GM12878 (cell line): ENCODE measurements around the gene KLRD1. TPM values are rescaled to one million over a fixed set of nuclear protein-coding genes. Genes with fewer than 3 reads are reported as not detected.
"Not testable (repeated sequence)": the region's sequence is repeated elsewhere in the genome, so short reads cannot be mapped to it uniquely, and the experiment has no call there.

ENCODE experiments used
- ATAC-seq: fragments of 200-7000 bp; cut with Tn5 transposase; 3 replicates; pipeline ENCODE4 v1.9.1; 2020; ENCODE audit warnings: mild to moderate bottlenecking, moderate library complexity
- BruUV-seq: library from RNA; stranded (reverse); fragments of 400-500 nt; replicated peaks from 2 replicates; lab custom pipeline; 2021; lab: Mats Ljungman, UMichigan
- CTCF ChIA-PET: fragments of 300-600 bp; sonication (Branson Sonifier 250); formaldehyde crosslinking; extraction: SDS; loops from one replicate; lab custom pipeline; 2021; ENCODE audit warnings: inconsistent platforms; lab: Yijun Ruan, JAX
- POLR2A ChIA-PET: fragments of 350-600 bp; formaldehyde crosslinking; extraction: SDS; loops from one replicate; lab custom pipeline; 2021; ENCODE audit warnings: inconsistent platforms; lab: Charles Lee
- RAD21 ChIA-PET: fragments of 300-600 bp; sonication (Branson Sonifier 250); formaldehyde crosslinking; loops from one replicate; lab custom pipeline; 2023; ENCODE audit warnings: antibody characterized with exemption; ENCODE audit not compliant: unreplicated experiment; lab: Charles Lee
- SMC1A ChIA-PET: fragments of 300-600 bp; sonication (Branson Sonifier 250); formaldehyde crosslinking; loops from one replicate; lab custom pipeline; 2023; ENCODE audit not compliant: unreplicated experiment, uncharacterized antibody; lab: Charles Lee
- DNase-seq: peaks from one replicate; pipeline ENCODE4 v3.0.0-alpha.2; 2011; ENCODE audit warnings: low read depth, low spot score
- FAIRE-seq: peaks from 3 replicates; lab custom pipeline; 2011; peaks lifted over from hg19 to GRCh38; lab: Jason Lieb, UNC
- H2AFZ ChIP-seq: 2 replicates; pipeline ENCODE4 v1.6.0; 2011; ENCODE audit warnings: low read depth, low read length, control low read depth; ENCODE audit not compliant: control insufficient read depth
- H3K27ac ChIP-seq: 2 replicates; pipeline ENCODE4 v1.5.1; 2011; ENCODE audit warnings: control low read depth; ENCODE audit not compliant: control insufficient read depth, insufficient read depth
- H3K27me3 ChIP-seq, 2 experiments: replicated peaks in 1 of 2; 2 replicates each; pipeline versions ENCODE4 v1.6.0 to v1.6.1; 2011; ENCODE audit warnings: low read length in 1 of 2; ENCODE audit not compliant: control insufficient read depth in 2 of 2, insufficient read depth in 2 of 2
- H3K36me3 ChIP-seq, 2 experiments: 2 replicates each; pipeline ENCODE4 v1.5.1; 2011; ENCODE audit warnings: low read length in 1 of 2; ENCODE audit not compliant: control insufficient read depth in 2 of 2, insufficient read depth in 2 of 2
- H3K4me1 ChIP-seq: 2 replicates; pipeline ENCODE4 v1.6.1; 2011; ENCODE audit warnings: mild to moderate bottlenecking, low read length, moderate library complexity, mixed read lengths; ENCODE audit not compliant: control insufficient read depth, insufficient read depth
- H3K4me2 ChIP-seq: 2 replicates; pipeline ENCODE4 v1.6.0; 2011; ENCODE audit warnings: control low read depth; ENCODE audit not compliant: control insufficient read depth, insufficient read depth
- H3K4me3 ChIP-seq: fragments of 200-600 bp; sonication (generic); 2 replicates; pipeline ENCODE4 v1.5.1; 2016
- H3K79me2 ChIP-seq: 2 replicates; pipeline ENCODE4 v1.6.0; 2011; ENCODE audit warnings: low read length; ENCODE audit not compliant: control insufficient read depth, insufficient read depth
- H3K9ac ChIP-seq: 2 replicates; pipeline ENCODE4 v1.8.0; 2011; ENCODE audit warnings: low read length, control low read depth, mixed read lengths; ENCODE audit not compliant: control insufficient read depth, insufficient read depth
- H3K9me3 ChIP-seq: replicated peaks from 3 replicates; pipeline ENCODE4 v1.5.1; 2011; ENCODE audit warnings: mild to moderate bottlenecking, low read length; ENCODE audit not compliant: control insufficient read depth, insufficient read depth
- H4K20me1 ChIP-seq: 2 replicates; pipeline ENCODE4 v1.6.0; 2011; ENCODE audit not compliant: control insufficient read depth, insufficient read depth
- BMI1 ChIP-seq: fragments of 450-650 bp; IDR thresholded peaks from 2 replicates; pipeline ENCODE4 v1.6.1; 2016; ENCODE audit warnings: mild to moderate bottlenecking, moderate library complexity, borderline replicate concordance
- CREB1 ChIP-seq: IDR thresholded peaks from 2 replicates; pipeline ENCODE4 v1.6.1; 2012; ENCODE audit warnings: low read depth, mild to moderate bottlenecking, inconsistent platforms
- MEF2B ChIP-seq: fragments of 450-650 bp; IDR thresholded peaks from 2 replicates; pipeline ENCODE4 v1.6.1; 2018; ENCODE audit warnings: mild to moderate bottlenecking, moderate library complexity; ENCODE audit not compliant: partially characterized antibody, poor library complexity, severe bottlenecking
- SREBF1 ChIP-seq: IDR thresholded peaks from 2 replicates; pipeline ENCODE4 v1.6.1; 2012; ENCODE audit warnings: mild to moderate bottlenecking, low read length
- WRNIP1 ChIP-seq: IDR thresholded peaks from 2 replicates; pipeline ENCODE4 v1.6.1; 2011; ENCODE audit warnings: low read depth, low read length, improper control_type of control experiment, borderline replicate concordance
- ZBTB4 ChIP-seq: fragments of 450-650 bp; formaldehyde crosslinking; IDR thresholded peaks from 2 replicates; pipeline ENCODE4 v1.4.0; 2022; ENCODE audit warnings: mild to moderate bottlenecking, moderate library complexity
- WGBS: methylation state at CpG from one replicate; pipeline ENCODE4 v1.1.6; 2016; ENCODE audit warnings: low lambda C conversion rate; ENCODE audit not compliant: insufficient replicate concordance, insufficient coverage; ENCODE audit errors: missing lambda C conversion rate; 5-methylcytosine and 5-hydroxymethylcytosine counted together
- in situ Hi-C: fragments of 300-500 bp; cut with MboI; formaldehyde crosslinking; loops from 9 replicates; pipeline ENCODE4 v1.14.3; 2018; ENCODE audit warnings: mixed read lengths
- intact Hi-C: fragments of 100-400 bp; cut with micrococcal nuclease; formaldehyde crosslinking; loops from one replicate; pipeline ENCODE4 v1.14.2; 2022; ENCODE audit not compliant: unreplicated experiment
- polyA plus RNA-seq, 11 experiments: library from polyadenylated mRNA; depleted of rRNA in 4 of 11; unstranded in 6 of 11; stranded (reverse) in 5 of 11; fragments of >200 nt; fragmentation: Nextera tagmentation in 4 of 11; fragmentation: Illumina TruSeq in 1 of 11; extraction: Ambion mirVana in 4 of 11; extraction: Trizol in 1 of 11; gene quantifications; 1 replicate in 1 of 11; 2 replicates in 10 of 11; pipeline versions ENCODE4 v1.2.1 to v1.2.3, GENCODE V29; 2011 to 2016; ENCODE audit warnings: inconsistent platforms in 2 of 11, missing spikeins in 2 of 11, low read depth in 1 of 11
- total RNA-seq, 4 experiments: library from RNA; depleted of rRNA in 3 of 4; stranded (reverse); fragments of >200 nt in 3 of 4; fragmentation: Illumina TruSeq in 1 of 4; extraction: Trizol in 1 of 4; gene quantifications; 2 replicates each; pipeline versions ENCODE4 v1.2.1 to v1.2.3, GENCODE V29; 2013 to 2021

Gene KLRD1
- total and polyA plus RNA-seq, 10 of the 15 experiments (the other 5 are each of a cell fraction or from before 2014, with no cell fraction given), result under 0.01 to 0.50 (median 0.13) TPM; not detected in 4

GRCh38 chr12:10320643-10321042, 13.0 kb downstream of the KLRD1 start (continued):
- TF ChIP-seq ZBTB4 (CRISPR knock-in tag), result no peak
- 0 out of 2 replicates have a peak, but pooled peaks have one; percentile 16 for TF ChIP-seq CREB1
- TF ChIP-seq MEF2B, result no peak
- TF ChIP-seq SREBF1, result no peak
- TF ChIP-seq BMI1, result no peak
- TF ChIP-seq WRNIP1, result no peak
- TF ChIP-seq, all 136 proteins: peak for 11

GRCh38 chr12:10328691-10329090, 21.0 kb downstream of the KLRD1 start:
- FAIRE-seq, H2AFZ ChIP-seq, H3K36me3 ChIP-seq, BruUV-seq, H3K79me2 ChIP-seq, H4K20me1 ChIP-seq, H3K27ac ChIP-seq, DNase-seq, POLR2A ChIA-PET, H3K4me2 ChIP-seq, H3K27me3 ChIP-seq, H3K9me3 ChIP-seq, RAD21 ChIA-PET, in situ Hi-C loops, H3K4me3 ChIP-seq, H3K9ac ChIP-seq, H3K4me1 ChIP-seq, intact Hi-C loops, ATAC-seq: not testable (repeated sequence)
- ChIA-PET SMC1A (interaction anchor here (1.0 to 1.8 kb wide), 5 partner anchors 10 to 233 kb away, joined by 3 to 6 read pairs (median 4); no protein-coding TSS in a partner anchor), CTCF (interaction anchor here (0.9 to 7.0 kb wide), 3 partner anchors 83 to 234 kb away, joined by 4 to 57 read pairs (median 22); no protein-coding TSS in a partner anchor)
- 28% methylated on average over 2 of the region's 2 CpGs for WGBS
